DMS53 (cell line): ENCODE data around the gene TGIF1.

Source experiments
- DNase-seq: peaks from one replicate; lab custom pipeline; 2025; lab: John Stamatoyannopoulos, UW

The TGIF1 gene

DNA sequence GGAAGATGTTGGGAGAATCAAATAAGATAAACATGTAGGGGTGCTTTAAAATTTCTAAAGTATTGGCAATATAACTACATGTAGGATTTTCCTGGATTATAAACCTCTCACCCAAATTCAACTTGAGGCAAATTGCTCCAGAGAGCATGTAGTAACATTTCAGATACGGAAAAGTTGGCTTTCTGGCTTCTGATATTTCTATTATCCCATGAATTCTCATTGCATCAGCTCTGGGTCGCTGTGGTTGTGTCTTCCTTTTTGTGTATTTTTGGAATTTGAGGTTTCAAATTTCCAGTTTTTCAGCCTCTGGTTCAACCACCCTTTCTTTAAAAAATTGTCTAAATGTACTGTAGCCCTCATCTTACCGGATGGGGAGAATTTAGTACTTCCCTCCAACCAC is 32.3 kb downstream of the TGIF1 start:
- DNase-seq = no peak

DNA sequence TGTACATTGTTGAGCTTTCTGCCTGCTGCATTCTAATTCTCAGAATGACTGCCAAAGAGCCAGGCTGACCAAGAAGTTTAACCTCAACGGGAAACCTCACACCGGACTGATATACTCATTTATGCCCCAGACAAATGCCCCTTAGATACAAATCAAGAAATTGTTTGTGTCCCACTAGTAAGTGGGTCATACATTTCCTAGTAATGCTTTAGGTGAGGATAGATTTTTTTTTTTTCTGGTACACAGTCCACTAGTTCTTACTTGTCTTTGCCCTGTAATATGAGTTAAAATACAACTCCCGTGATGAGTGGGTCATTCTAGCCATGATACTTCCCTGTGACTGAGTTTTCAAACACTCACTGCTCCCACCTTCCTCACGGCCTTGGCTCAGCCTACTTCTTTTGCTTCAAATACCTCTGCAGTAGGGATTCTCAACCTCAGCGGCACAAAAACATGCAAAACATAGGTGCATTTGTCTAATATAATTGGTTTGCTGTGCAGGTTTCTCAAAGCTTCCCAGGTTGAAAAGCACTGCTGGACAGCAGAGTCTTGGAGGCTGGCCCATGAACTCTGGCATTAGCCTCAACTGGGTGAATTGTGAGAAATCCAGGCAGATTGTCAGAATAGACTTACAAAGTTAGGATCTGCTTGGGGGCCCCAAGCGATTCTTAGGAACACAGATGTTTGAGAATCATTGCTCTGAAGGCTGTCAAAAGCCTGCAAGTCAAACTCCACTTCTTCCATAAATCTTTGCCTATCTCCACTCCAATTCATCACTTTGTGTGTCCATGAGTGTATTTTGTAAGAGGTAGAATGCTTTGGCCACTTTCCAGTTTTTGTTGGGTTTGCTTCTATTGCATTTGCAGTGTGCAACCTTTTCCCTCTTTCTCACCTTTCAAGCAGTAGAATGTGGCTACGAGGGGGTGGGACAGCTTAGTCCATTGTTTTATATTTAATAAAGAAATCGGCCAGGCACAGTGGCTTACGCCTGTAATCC is 35.5 kb downstream of the TGIF1 start:
- DNase-seq = no peak

DNA sequence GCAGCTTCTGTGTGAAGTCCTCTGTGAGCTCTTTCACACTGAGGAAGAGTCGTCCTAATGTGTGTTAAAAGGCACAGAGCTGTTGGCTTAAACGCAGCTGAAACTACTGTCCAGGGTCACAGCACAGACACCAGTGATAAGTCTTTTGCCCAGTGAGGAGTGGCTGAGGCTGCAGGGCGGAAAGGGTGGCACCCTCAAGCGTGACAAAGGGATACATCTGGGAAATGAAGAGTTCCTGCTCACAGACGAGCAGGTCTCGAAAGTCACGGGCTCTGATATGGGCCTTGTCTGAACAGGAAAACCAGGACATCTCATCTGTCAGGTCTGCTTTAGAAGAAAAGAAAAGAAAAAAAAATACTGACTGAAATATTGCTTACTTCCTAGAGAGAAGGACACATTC is 36.5 kb downstream of the TGIF1 start:
- no peak for DNase-seq

DNA sequence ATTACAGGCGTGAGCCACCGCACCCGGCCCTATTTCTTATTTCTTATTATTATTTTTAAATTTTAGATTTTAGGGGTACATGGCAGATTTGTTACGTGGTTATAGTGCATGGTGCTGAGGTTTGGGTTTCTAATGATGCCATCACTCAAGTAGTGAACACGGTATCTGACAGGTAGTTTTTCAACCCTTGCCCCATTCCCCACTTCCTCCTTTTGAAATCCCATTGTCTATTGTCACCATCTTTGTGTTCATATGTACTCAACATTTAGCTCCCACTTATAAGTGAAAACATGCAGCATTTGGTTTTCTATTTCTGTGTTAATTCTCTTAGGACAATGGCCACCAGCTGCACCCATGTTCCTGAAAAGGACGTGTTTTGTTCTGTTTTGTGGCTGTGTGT is 39.5 kb downstream of the TGIF1 start:
- no peak for DNase-seq

DNA sequence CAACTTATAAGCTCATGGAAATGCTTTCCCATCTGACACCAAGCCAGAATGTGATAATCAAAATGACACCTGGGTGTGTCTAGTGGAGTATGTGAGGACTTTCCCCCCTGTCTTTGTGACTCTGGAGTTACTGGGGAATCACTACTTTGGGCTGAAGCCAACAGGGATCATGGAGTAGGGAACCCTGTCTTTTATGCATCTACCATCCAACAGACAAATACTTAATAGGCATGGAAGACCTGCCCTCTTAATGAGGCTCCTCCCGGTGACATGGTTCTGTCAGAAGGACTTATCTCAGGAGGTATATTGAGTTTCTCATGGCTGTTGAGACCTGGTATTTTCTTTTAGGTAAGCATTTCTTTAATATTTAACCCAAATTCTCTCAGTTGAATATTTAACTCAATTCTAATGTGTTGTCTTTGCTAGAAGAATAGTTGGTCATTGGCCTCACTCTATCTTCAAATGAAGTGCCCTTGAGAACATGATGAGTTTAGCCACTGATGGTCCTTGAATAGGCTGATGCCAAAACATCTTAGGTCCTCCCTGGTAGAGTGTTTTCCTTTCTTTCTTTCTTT is 42.1 kb downstream of the TGIF1 start:
- DNase-seq = peak; percentile 42

DNA sequence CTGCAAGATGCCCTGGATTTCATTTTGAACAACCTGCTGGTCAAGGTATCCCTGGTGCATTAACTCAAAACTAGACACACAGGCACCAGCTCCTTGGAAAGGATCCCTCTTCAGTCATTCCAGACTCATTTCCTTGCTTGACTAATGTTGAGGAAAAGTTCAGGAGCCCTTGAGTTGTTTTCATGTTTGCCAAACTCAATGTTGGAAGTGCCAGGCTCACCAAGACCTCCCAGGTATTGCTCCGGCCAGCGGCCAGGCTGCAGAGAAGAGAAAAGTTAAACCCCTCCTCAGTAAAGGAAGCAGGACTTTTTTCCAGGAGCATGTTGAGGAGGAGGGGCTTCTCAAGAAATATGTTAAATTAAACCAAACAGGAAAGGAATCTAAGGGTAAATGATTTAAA is 42.7 kb downstream of the TGIF1 start:
- no peak for DNase-seq

DNA sequence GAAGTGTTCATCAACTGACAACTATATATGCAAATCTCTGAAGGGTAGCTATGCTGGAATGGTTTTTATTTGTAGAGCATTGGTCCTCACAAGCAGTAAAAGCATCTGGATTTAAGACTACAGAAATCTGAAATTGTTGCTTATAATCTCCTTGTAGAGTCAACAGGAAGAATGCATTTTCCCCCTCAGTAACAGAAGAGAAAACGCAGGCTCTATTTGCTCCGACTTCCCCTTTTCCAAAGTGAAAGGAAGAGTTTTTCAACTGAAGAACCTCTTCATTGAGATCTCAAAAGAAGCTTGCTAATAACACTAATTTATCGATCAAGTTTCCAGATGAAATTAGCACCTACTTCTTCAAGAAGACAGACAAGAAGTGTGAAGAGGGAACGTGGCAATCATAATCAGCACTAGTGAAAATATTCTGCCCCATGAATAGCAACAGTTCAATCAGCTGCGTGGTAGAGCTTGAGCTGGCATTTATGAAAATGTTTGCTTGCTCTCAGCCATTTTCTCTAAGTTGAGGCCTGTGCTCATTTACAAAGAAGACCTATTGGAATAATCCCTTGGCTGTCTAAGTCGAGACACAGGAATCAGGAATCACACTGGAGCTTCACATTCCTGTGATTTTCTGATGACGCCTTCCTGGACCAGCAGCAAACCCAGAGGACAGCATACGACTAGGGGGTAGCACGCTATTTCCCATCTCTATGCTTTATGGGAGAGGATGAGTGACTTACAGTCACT is 43.7 kb downstream of the TGIF1 start:
- peak; percentile 42 for DNase-seq

DNA sequence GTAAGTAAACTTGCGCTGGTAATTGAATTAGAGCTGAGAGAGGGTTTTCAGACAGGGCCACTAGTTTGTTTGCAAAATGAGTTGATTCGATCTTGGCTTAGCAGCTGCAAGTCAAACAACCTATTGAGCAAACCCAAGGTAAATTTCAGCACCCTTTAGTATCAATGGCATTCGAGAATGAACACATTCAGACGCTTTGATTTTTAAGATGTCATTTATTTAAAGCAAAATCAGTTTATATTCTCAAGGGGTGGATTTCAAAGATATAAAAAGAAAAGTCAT is 44.2 kb downstream of the TGIF1 start:
- DNase-seq = no peak

DNA sequence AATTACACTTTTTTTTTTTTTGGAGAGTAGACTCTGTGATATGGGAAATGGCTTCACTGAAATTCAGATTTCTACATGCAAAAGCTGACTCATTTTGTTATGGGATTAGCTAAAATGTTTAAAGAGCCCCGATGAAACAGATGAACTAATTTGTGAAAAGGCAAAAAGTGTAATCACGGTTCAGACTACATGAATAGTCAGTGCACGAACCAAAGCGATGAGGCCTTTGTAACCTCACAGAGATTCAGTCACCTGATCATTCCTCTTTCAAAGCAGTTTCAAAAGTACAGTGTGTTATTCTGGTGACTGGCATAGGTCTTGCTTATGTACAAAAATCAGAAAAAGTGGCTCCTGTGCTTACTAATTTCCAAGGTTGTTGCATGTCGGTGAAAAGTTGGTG is 44.6 kb downstream of the TGIF1 start:
- DNase-seq = no peak

DNA sequence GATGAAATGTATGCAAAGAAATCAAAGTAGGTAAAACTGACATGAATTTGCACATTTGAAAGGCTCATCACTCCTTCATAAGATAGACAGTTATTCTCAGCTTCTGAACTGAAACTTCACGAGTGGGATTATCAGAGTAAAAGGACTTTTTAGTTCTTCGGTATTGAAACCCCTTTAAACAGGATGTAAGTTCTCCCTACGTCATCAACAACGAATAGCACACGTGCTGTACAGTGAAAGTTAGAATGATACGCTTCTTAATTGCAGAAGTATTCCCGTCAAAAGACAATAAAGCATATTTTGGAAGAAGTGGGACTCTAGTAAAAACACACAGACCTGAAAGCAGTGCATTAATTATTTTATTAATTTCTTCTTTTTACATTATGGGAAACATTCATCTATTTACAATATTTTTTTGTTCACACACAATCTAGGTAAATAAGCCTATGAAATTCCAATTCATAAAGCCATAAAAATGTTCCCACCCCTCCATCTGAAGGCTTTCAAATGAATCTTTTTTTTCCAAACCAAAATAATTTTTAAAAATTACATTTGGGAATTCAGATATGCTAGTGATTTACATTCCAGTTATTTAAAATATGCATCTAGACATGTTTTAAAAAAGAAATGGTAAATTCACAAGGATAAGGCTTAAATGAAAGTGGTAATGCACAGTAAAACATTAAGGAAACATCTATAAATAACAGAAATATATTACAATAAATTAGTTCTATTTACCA is 45.9 kb downstream of the TGIF1 start:
- DNase-seq = no peak

DNA sequence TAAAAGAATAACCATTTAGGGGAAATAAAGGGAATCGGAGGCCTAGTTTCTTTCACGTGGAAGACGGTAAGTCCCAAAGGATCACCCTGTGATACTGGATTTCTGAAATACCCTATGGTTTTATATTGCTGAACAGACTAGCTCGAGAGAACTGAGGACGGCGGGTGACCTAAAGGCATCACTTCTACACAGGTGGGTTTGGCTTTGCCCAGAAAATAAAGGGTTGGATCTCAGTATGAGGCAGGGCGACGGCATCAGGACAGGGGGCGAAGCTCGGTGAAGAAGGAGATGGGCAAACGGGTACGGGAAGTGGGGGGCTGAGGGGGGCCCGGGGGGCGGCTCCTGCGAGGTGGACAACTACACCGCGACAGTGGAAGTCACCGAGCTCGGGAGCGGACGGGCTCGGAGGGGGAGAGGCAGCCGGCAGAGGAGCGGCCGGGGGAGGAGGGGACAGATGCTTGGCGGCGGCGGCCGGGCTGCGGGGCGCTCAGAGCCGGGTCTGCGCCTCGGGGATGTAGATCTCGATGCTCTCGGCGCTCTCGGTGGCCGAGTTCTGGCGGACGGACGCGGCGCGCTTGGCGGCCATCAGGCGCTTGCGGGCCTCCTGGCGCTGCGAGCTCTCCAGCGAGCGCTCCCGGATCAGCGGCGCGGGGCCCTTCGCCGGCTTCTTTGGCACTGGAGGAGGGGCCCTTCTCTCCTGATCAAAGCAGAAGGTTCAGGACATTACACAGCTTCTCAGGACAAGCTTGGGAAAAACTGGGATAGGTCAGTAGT is 48.9 kb downstream of the TGIF1 start:
- peak; percentile 78 for DNase-seq

DNA sequence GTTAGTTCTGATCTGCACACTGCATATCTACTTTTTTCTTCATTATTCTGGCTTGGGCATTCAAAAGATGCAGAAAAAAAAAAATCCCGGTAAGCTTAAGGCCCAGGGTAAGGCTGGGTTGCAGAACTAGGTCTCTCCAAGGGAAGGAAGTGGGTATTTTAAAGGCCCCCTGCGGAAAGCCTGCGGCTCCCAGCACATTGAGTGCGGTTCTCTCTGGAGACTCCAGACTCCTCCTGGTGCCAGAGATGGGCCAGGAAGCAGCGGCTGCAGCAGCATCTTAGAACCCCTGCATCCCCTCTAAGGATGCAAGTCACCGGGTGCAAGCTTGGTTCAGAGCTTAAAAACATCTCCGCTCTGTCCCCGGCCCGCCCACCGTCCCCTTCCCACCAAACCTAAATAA is 49.5 kb downstream of the TGIF1 start:
- peak; percentile 55 for DNase-seq

DNA sequence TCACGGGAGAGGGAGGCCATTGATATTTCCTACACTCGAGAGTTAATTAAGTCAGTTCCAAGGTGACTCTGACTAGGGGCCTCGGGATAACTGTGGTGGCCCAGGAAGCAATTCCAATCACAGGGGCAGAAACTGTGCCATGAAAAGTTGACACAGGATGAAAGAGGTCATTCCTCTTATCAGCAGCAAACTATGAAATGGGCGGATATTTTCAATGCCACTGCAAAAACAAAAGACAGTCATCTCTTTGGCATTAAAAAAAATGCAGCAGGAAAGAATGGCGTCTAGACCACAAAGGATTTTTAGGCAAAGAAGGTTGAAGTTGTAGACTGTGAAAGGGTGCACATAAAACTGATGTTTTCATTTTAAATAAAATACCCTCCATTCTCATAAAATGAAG is 50.0 kb downstream of the TGIF1 start:
- DNase-seq = no peak

DNA sequence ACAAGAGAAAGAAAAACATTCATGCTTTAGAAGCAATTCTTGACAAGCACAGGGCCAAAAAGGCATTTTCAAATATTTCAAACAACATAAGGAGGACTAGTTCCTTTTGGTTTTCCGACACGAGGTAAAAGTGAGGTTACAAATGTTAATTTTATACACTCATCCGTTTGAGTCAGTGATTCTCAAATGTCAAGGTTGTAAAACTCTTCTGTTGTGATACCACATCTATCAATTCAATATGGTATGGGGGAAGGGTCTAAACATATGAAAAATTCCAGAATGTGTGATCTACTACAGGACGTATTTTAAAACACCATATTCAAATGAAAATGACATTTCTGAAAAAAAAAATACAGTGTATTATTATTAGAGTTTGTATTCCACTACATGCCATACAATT is 52.7 kb downstream of the TGIF1 start:
- DNase-seq = no peak

DNA sequence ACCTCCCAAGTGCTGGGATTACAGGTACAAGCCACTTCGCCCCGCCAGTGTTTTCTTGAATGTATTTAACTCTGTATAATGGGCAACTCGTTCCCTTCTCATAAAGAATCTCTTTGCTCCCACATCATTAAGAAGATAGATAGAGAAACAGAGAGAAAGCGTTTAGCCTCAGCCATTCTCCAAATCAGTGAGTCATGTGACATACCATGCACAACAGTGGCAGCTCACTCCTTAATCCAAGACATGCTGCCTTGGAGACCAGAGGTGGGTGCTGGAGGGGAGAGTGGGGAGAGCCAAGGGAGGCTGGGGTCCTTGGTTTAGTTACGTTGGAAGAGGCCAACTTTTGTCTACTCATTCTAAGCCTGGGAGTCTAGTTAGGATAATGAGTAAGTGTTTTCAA is 54.7 kb downstream of the TGIF1 start:
- no peak for DNase-seq

DNA sequence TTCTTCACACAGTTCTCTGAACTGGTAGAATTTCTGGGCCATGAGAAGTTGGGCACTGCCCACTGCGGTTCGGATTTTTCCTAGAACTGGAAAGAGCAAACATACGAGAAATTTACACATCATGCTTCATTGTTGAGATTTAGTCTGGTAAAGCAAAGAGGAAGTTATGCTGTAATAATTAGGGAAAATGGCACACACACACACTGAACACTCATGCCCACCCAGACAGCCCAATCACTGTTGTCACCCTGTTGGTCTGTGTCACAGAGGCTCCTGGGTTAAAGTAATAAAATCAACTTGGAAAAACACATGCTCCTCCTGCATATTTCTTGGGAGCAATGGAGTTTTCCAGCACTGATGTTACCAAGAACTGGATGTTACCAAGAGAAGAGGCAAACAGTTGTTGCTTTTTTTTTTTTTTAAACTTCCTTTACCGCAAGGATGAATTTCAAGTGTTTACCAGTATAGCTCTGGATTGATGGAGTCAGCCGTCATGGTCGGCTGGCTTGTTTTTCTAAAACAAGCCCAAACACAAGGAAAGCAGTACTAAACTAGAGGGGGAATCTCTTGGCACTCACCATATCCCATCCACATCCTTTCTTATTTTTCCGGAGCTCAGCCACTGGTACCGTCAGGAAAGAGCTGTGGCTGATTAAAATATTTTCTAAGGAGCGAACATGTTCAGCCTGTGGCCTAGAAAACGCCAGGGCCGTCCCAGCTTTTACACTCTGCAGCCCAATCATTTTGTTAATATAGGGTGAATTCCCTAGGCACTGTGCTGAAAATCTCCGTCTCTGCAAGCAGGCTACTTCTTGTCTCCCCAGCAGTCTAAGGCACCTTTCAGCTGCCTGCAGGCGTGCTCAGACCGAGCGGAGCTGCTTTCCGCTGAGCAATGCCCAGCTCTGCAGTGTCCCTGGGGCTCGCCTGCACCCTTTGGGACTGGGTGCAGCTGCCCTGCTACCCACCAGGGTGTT is 58.9 kb downstream of the TGIF1 start:
- DNase-seq = peak; percentile 94
